Ovary (tissue), 3 donors: ENCODE results near the gene SLC27A5.

Experiments
- EP300 ChIP-seq: sonication (generic); formaldehyde crosslinking; IDR thresholded peaks from one replicate; pipeline ENCODE4 v1.6.1; 2017; ENCODE audit warnings: antibody characterized with exemption
- POLR2A ChIP-seq: fragments of 450-650 bp; IDR thresholded peaks from one replicate; pipeline ENCODE4 v1.6.1; 2017; ENCODE audit warnings: antibody characterized with exemption, mild to moderate bottlenecking, moderate library complexity
- TF ChIP-seq, protein P1 (sequence below), 3 donors: fragments of 450-650 bp in 2 of 3; fragments of 200-600 bp in 1 of 3; IDR thresholded peaks; one replicate each; pipeline versions ENCODE4 v1.5.1 to v1.8.0; 2016 to 2022; ENCODE audit warnings: antibody characterized with exemption in 3 of 3, mild to moderate bottlenecking in 1 of 3
- donor health status: DM: no; HTN: no; CAD: no.

DNA sequence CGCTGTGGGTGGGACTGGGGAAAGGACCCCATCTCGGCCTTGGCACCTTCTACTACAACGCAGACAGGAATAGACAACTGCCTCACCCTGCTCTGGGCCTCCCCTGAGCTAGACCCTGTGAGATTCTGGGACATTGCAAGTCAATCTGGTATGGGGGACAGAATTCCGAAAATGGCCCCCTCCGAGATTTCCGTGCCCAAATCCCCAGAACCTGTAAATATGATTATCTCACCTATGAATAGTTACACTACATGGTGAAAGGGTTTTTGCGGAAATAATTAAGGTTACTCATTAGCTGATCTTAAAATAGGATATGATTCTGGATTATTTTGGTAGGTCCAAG lies 8.4 kb upstream of the SLC27A5 start:
- TF ChIP-seq, protein P1, sequence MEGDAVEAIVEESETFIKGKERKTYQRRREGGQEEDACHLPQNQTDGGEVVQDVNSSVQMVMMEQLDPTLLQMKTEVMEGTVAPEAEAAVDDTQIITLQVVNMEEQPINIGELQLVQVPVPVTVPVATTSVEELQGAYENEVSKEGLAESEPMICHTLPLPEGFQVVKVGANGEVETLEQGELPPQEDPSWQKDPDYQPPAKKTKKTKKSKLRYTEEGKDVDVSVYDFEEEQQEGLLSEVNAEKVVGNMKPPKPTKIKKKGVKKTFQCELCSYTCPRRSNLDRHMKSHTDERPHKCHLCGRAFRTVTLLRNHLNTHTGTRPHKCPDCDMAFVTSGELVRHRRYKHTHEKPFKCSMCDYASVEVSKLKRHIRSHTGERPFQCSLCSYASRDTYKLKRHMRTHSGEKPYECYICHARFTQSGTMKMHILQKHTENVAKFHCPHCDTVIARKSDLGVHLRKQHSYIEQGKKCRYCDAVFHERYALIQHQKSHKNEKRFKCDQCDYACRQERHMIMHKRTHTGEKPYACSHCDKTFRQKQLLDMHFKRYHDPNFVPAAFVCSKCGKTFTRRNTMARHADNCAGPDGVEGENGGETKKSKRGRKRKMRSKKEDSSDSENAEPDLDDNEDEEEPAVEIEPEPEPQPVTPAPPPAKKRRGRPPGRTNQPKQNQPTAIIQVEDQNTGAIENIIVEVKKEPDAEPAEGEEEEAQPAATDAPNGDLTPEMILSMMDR (IDR thresholded peaks at IDR 0.05) = no peak
- no peak for TF ChIP-seq POLR2A
- TF ChIP-seq EP300 = no peak
